ENCODE measurements around the gene SNX11. TPM values are rescaled to one million over a fixed set of nuclear protein-coding genes. Genes with fewer than 3 reads are reported as not detected.
"Not testable (repeated sequence)": the region's sequence is repeated elsewhere in the genome, so short reads cannot be mapped to it uniquely, and the experiment has no call there.

The SNX11 gene
- total RNA-seq, 2 experiments from 2014 or later: 12.0 to 17.6 TPM

DNA sequence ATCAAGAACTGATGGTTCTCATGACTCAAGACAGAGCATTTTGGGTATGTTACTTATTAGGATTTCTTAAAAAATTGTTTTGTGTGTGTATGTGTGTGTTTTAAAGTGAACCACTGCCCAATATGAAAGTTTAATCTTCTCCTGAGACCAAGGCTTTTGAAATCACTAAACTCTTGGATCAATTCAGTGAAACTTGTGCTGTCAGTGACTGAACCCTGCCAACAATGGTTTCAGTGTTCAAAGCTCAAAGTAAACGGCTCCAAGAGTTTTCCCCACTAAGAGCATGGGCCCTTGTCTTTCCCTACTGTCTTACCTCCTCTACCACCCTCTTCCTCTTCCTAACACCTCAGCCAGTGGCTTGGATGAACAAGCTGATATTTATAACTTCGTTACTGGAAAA, 37.4 kb upstream of the SNX11 start:
- Histone ChIP-seq H3K4me3 (ENCODE audit: low read depth, low read length, poor library complexity, severe bottlenecking) (no peak overlapping the region), H3K9me2 (ENCODE audit: insufficient read depth, low read length) (no peaks in the 10 kb centered on the region), H3K4me1 (ENCODE audit: insufficient read depth, low read length, poor library complexity, severe bottlenecking) (no peaks in the 10 kb centered on the region), H3K4me2 (ENCODE audit: low read length) (no peak overlapping the region), H3K27ac (ENCODE audit: low read depth, low read length, poor library complexity, severe bottlenecking) (no peak overlapping the region), H3K36me3 (ENCODE audit: insufficient read depth, low read length) (peaks cover 88% of the 10 kb centered on the region), H4K20me1 (ENCODE audit: insufficient read depth, low read length) (no peaks in the 10 kb centered on the region; the same call in 1 of the 2 replicates), H2AFZ (ENCODE audit: low read length) (no peak overlapping the region), H3K9me3 (ENCODE audit: low read length) (no peaks in the 10 kb centered on the region), H3K79me2 (ENCODE audit: insufficient read depth, low read depth, low read length) (no peaks in the 10 kb centered on the region)
- ChIA-PET POLR2A (no interaction called here), CTCF (ENCODE audit: unreplicated experiment) (no interaction called here)
- no peak for TF ChIP-seq EZH2phosphoT487 (IDR thresholded peaks at IDR 0.05; ENCODE audit: borderline replicate concordance, low read depth, low read length)
- TF ChIP-seq, protein P1, sequence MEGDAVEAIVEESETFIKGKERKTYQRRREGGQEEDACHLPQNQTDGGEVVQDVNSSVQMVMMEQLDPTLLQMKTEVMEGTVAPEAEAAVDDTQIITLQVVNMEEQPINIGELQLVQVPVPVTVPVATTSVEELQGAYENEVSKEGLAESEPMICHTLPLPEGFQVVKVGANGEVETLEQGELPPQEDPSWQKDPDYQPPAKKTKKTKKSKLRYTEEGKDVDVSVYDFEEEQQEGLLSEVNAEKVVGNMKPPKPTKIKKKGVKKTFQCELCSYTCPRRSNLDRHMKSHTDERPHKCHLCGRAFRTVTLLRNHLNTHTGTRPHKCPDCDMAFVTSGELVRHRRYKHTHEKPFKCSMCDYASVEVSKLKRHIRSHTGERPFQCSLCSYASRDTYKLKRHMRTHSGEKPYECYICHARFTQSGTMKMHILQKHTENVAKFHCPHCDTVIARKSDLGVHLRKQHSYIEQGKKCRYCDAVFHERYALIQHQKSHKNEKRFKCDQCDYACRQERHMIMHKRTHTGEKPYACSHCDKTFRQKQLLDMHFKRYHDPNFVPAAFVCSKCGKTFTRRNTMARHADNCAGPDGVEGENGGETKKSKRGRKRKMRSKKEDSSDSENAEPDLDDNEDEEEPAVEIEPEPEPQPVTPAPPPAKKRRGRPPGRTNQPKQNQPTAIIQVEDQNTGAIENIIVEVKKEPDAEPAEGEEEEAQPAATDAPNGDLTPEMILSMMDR (conservative IDR thresholded peaks at IDR 0.05; ENCODE audit: low read length): no peak
- TSS peak; percentile 96 for BruUV-seq (replicated peaks)
- no peak for DNase-seq (ENCODE audit: low spot score)
- intact Hi-C loops (cut with micrococcal nuclease; ENCODE audit: unreplicated experiment): no loop called here

DNA sequence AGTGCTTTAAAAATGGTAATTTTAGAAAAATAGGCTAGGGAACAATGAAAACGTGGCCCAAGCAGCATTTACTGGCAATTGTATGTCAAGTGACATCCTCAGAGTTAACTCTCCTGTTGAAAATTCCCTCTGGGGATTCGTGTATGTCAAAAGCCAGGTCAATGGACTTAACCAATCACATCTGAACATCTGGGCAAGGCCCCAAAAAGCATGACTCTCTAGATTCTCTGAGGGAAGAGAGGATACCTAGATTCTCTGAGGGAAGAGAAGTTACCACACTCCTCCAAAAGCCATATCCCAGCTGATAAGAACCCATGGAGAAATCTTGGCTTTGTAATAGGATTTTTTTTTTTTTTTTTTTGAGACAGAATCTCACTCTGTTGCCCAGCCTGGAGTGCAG, 35.9 kb upstream of the SNX11 start:
- Histone ChIP-seq H2AFZ (ENCODE audit: low read length) (no peak overlapping the region), H4K20me1 (ENCODE audit: insufficient read depth, low read length) (no peaks in the 10 kb centered on the region; the same call in 1 of the 2 replicates), H3K4me1 (ENCODE audit: insufficient read depth, low read length, poor library complexity, severe bottlenecking) (no peaks in the 10 kb centered on the region), H3K4me3 (ENCODE audit: low read depth, low read length, poor library complexity, severe bottlenecking) (no peak overlapping the region), H3K79me2 (ENCODE audit: insufficient read depth, low read depth, low read length) (no peaks in the 10 kb centered on the region), H3K4me2 (ENCODE audit: low read length) (no peak overlapping the region), H3K9me3 (ENCODE audit: low read length) (no peaks in the 10 kb centered on the region), H3K36me3 (ENCODE audit: insufficient read depth, low read length) (peaks cover 90% of the 10 kb centered on the region), H3K9me2 (ENCODE audit: insufficient read depth, low read length) (no peaks in the 10 kb centered on the region), H3K27ac (ENCODE audit: low read depth, low read length, poor library complexity, severe bottlenecking) (no peak overlapping the region)
- intact Hi-C loops (cut with micrococcal nuclease; ENCODE audit: unreplicated experiment): no loop called here
- no TSS peak for BruUV-seq (replicated peaks)
- ChIA-PET POLR2A (no interaction called here), CTCF (ENCODE audit: unreplicated experiment) (interaction anchor here (0.9 kb wide), 1 partner anchor 46 kb away, joined by 3 read pairs; no protein-coding TSS in a partner anchor)
- TF ChIP-seq, protein P1 (conservative IDR thresholded peaks at IDR 0.05; ENCODE audit: low read length): no peak
- TF ChIP-seq EZH2phosphoT487 (IDR thresholded peaks at IDR 0.05; ENCODE audit: borderline replicate concordance, low read depth, low read length): no peak
- DNase-seq (ENCODE audit: low spot score): no peak

DNA sequence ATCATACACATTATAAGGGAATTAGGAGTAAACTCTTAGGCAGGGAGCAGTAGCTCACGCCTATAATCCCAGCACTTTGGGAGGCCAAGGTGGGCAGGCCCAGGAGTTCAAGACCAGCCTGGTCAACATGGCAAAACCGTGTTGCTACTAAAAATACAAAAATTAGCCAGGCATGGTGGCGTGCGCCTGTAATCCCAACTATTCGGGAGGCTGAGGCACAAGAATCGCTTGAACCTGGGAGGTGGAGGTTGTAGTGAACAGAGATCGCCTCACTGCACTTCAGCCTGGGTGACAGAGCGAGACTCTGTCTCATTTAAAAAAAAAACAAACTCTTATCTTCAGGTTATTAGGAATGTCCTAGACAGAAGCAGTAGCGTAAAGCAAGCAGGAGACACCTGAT, 34.8 kb upstream of the SNX11 start:
- H3K27ac ChIP-seq (ENCODE audit: low read depth, low read length, poor library complexity, severe bottlenecking); BruUV-seq (replicated peaks); intact Hi-C loops (cut with micrococcal nuclease; ENCODE audit: unreplicated experiment); H2AFZ ChIP-seq (ENCODE audit: low read length); H3K9me3 ChIP-seq (ENCODE audit: low read length); H3K9me2 ChIP-seq (ENCODE audit: insufficient read depth, low read length); H4K20me1 ChIP-seq (ENCODE audit: insufficient read depth, low read length); H3K4me2 ChIP-seq (ENCODE audit: low read length); H3K4me1 ChIP-seq (ENCODE audit: insufficient read depth, low read length, poor library complexity, severe bottlenecking); DNase-seq (ENCODE audit: low spot score); H3K4me3 ChIP-seq (ENCODE audit: low read depth, low read length, poor library complexity, severe bottlenecking); H3K79me2 ChIP-seq (ENCODE audit: insufficient read depth, low read depth, low read length): not testable (repeated sequence)
- POLR2A ChIA-PET: interaction anchor here (1.2 kb wide), 1 partner anchor 46 kb away, joined by 3 read pairs; no protein-coding TSS in a partner anchor
- H3K36me3 ChIP-seq (ENCODE audit: insufficient read depth, low read length): peaks cover 85% of the 10 kb centered on the region
- CTCF ChIA-PET (ENCODE audit: unreplicated experiment): interaction anchor here (0.9 kb wide), 1 partner anchor 48 kb away, joined by 3 read pairs; no protein-coding TSS in a partner anchor

DNA sequence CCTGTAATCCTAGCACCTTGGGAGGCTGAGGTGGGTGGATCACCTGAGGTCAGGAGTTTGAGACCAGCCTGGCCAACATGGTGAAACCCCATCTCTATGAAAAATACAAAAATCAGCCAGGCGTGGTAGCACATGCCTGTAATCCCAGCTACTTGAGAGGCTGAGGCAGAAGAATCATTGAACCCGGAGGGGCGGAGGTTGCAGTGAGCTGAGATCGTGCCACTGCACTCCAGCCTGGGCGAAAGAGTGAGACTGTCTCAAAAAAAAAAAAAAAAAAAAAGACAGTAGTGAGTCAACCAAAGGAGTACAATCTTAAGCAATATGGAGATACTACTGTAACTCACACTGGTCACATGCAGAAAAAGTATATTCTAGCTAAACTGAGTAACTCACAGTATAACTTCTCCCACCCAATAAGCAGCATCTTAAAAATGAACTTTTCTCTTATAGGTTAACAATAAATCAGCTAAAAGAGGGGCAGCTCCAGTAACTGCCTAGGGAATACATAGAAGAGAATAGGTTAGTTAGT, 33.9 kb upstream of the SNX11 start:
- H3K27ac ChIP-seq (ENCODE audit: low read depth, low read length, poor library complexity, severe bottlenecking); H4K20me1 ChIP-seq (ENCODE audit: insufficient read depth, low read length); H3K4me2 ChIP-seq (ENCODE audit: low read length); H3K4me1 ChIP-seq (ENCODE audit: insufficient read depth, low read length, poor library complexity, severe bottlenecking); BruUV-seq (replicated peaks); DNase-seq (ENCODE audit: low spot score); H3K9me3 ChIP-seq (ENCODE audit: low read length); CTCF ChIA-PET (ENCODE audit: unreplicated experiment); H3K4me3 ChIP-seq (ENCODE audit: low read depth, low read length, poor library complexity, severe bottlenecking); H3K79me2 ChIP-seq (ENCODE audit: insufficient read depth, low read depth, low read length); H2AFZ ChIP-seq (ENCODE audit: low read length); H3K9me2 ChIP-seq (ENCODE audit: insufficient read depth, low read length): not testable (repeated sequence)
- intact Hi-C loops (cut with micrococcal nuclease; ENCODE audit: unreplicated experiment): loop anchor here (1.0 kb wide), 1 partner anchor 47 kb away; no protein-coding TSS in a partner anchor
- POLR2A ChIA-PET: interaction anchor here (0.8 to 1.2 kb wide), 2 partner anchors 19 to 45 kb away, joined by 3 to 4 read pairs; no protein-coding TSS in a partner anchor
- H3K36me3 ChIP-seq (ENCODE audit: insufficient read depth, low read length): peaks cover 79% of the 10 kb centered on the region

Measured in OCI-LY7 (cell line).